Measurements from ENCODE around the gene EFNB3.
A peak's percentile ranks its signal among the peaks of the same experiment; 100 is the strongest.

The EFNB3 gene

GRCh38 chr17:7704601-7705268, at the start of gene EFNB3:
EFNB3 (plus strand) TSS chr17:7705202; CDS start chr17:7705599, 397 bp downstream.
- no peak for DNase-seq (ENCODE audit: low read depth in 2 of 2)

GRCh38 chr17:7655541-7655840, 49.5 kb upstream of the EFNB3 start:
- no peak for DNase-seq (ENCODE audit: low read depth in 2 of 2)

GRCh38 chr17:7656958-7657609, 47.9 kb upstream of the EFNB3 start:
- DNase-seq (ENCODE audit: low read depth in 2 of 2) = no peak

GRCh38 chr17:7667656-7668406, 37.2 kb upstream of the EFNB3 start:
- DNase-seq (ENCODE audit: low read depth in 2 of 2) = no peak

- no peak for DNase-seq (ENCODE audit: low read depth in 2 of 2)
Measured at GRCh38 chr17:7668482-7668881, 36.5 kb upstream of the EFNB3 start.

GRCh38 chr17:7673239-7673638, 31.8 kb upstream of the EFNB3 start:
- no peak for DNase-seq (ENCODE audit: low read depth in 2 of 2)

- no peak for DNase-seq (ENCODE audit: low read depth in 2 of 2)
Measured at GRCh38 chr17:7674934-7675333, 30.1 kb upstream of the EFNB3 start.

- DNase-seq (ENCODE audit: low read depth in 2 of 2) = no peak
Measured at GRCh38 chr17:7676533-7676932, 28.5 kb upstream of the EFNB3 start.

GRCh38 chr17:7677388-7678067, 27.5 kb upstream of the EFNB3 start:
- DNase-seq (ENCODE audit: low read depth in 2 of 2) = no peak

- DNase-seq (ENCODE audit: low read depth in 2 of 2) = no peak
Measured at GRCh38 chr17:7684851-7685532, 20.0 kb upstream of the EFNB3 start.

- DNase-seq (ENCODE audit: low read depth in 2 of 2) = peak; percentile 83 to 84
Measured at GRCh38 chr17:7685533-7686221, 19.3 kb upstream of the EFNB3 start.

GRCh38 chr17:7686222-7687071, 18.6 kb upstream of the EFNB3 start:
- peak; percentile 55 to 73 for DNase-seq (ENCODE audit: low read depth in 2 of 2)

- DNase-seq (ENCODE audit: low read depth in 2 of 2) = peak; percentile 80 to 83
Measured at GRCh38 chr17:7687072-7687907, 17.7 kb upstream of the EFNB3 start, which contains the start of gene TP53. TP53 (minus strand) TSS chr17:7687490; CDS start chr17:7676594, 10,896 bp downstream.

- peak; percentile 97 to 98 for DNase-seq (ENCODE audit: low read depth in 2 of 2)
Measured at GRCh38 chr17:7687908-7688807, 16.8 kb upstream of the EFNB3 start, which contains the start of gene WRAP53. WRAP53 (plus strand) TSS chr17:7688477; CDS start chr17:7688649, 172 bp downstream.

GRCh38 chr17:7688808-7689316, 16.1 kb upstream of the EFNB3 start:
- DNase-seq (ENCODE audit: low read depth in 2 of 2) = no peak

GRCh38 chr17:7695586-7695985, 9.4 kb upstream of the EFNB3 start:
- no peak for DNase-seq (ENCODE audit: low read depth in 2 of 2)

- no peak for DNase-seq (ENCODE audit: low read depth in 2 of 2)
Measured at GRCh38 chr17:7697828-7698588, 7.0 kb upstream of the EFNB3 start.
